ENCODE data around the gene CDC42BPA.
"Not testable (repeated sequence)": the region's sequence is repeated elsewhere in the genome, so short reads cannot be mapped to it uniquely, and the experiment has no call there.

The CDC42BPA gene

DNA sequence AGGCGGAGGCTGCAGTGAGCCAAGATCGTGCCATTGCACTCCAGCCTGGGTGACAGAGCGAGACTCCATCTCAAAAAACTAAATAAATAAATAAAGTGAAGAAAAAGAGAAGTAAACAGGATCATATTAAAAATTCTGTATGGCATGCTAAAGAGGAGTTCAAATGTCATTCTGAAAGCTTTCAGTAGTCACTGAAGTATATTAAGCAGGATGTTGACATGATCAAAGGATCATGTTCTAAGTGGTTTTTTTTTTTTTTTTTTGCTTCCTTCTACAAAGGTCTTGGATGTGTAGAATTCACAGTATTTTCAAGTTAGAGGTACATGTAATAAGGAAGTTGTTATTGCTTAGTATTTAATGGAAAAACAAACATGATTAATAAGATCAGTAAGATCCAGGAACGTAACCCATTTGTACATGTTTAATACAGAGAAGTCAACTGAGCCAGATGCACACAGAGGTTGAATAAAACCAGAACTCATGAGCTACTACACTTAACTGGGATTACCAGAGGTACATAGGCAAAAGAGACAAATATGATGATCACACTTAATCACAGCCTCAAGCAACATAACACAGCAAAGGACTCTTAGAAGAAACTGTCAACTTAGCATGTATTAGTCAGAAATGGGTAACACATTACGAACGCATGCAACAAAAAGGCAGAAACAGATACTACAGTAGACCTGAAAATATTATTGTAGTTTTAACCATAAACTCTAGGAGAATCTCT is 12.2 kb downstream of the CDC42BPA start:
- DNase-seq = no peak

DNA sequence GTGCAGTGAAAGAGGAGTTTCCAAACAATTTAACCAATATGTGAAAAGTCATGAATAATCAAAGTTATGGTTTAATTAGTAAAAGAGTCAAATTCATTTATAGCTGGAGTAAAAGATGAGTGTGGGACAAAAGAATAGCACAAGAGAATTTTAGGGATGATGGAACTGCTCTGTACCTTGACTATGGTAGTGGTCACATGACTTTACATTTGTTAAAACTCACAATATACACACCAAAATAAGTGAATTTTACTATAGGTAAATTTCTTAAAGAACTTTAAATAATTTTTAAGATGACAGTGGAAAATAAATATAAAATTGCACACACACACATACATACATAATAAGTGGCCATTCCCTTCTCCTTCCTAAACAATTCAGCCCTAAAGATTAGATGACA is 13.6 kb downstream of the CDC42BPA start:
- no peak for DNase-seq

DNA sequence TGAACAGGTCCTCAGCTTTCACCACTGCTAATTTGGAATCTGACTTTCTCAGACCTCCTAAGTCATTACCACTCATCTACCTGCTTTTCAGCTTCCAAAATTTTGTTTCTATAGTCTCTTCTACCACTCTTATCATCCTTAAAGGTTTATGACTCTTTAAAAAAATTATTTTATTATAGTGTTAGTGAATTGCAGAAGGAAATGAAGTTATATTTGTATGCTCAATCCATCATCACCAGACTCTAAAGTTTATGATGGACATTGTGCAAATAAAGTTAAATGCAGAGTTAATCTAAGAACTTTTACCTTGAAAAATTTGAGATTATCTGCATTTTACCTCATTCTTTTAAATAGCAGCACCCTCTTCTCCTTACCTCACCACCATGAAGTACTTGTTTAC is 14.6 kb downstream of the CDC42BPA start:
- DNase-seq = no peak

DNA sequence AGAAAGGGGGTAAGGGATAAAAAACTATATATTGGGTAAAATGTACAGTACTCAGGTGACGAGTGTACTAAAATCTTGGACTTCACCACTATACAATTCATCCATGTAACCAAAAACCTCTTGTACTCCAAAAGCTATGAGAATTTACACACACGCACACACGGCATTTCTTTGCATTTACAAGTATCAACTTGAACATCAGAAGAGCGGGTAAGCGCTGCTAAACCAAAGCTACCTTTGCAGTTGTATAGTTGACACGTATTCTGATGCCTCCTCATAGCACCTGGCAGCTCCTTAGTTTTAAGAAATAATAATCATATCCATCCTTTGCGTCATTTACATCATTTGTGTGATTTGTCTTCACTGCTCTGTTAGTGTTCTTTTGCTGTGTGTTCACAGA is 17.6 kb downstream of the CDC42BPA start:
- no peak for DNase-seq

DNA sequence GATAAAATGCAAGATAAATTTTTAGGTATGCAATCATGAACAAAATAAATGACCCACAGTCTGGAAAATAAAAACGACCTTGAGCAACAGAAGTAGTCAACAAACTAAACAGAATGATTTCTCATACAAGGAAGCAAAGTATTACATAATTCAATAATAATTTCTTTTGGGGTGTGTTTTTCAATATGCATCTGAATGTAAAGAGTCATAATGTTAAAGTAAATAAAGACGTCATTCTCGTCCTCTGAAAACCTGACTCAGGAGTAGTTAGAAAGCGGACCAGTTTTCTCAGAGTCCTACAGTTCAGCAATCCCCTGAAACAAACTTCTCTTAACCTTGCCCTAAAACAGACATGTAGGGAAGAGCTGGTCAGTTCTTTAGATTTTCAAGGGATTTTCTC is 18.6 kb downstream of the CDC42BPA start:
- no peak for DNase-seq

DNA sequence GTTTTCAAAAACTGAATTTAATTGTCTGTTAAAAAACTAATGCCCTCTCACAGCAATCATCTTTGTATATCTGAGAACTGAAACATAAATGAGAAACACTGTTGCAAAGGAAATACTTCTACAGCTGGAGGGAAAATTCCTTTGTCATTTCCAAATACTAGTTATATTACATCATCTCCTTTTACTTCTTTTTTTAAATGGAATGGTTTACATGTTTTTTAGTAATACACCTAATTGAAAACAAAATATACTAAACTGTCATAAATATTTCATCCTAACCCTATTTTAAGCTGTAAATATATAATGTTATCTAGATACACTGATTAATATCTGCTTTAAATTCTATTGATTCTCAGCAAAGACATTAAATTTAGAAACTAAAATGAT is 19.1 kb downstream of the CDC42BPA start:
- DNase-seq = no peak

DNA sequence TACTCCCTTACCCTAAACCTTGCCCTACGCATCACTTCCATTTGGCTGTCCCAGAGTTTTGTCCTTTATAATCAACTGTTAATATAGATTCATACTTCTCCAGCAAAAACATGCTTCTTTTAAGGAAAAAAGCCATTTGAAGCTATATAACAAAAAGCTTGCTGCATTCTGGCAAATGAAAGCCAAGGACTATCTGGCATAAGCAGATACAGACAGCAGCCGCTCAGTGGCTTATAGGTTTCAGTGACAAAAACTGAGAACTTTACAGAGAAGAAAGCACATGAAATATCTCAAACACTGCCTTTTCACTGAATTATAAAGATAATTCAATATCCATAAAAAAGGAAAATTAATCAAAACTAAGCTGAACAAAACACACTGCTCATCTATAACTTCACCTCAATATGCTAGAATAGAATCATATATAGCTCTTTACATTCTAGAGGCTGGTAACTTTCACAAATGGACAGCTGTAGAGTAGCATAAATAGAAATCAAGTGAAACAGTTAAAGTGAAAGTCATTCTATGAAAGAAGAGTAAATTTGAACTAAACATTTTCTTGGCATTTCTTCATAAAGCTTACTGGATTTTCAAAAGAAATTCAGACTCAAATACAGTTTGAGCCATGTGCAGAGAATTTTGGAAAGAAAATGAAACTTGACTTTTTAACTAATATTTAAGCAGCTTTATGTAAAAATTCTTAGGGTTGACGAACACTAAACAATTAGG is 19.6 kb downstream of the CDC42BPA start:
- DNase-seq = peak; percentile 55

DNA sequence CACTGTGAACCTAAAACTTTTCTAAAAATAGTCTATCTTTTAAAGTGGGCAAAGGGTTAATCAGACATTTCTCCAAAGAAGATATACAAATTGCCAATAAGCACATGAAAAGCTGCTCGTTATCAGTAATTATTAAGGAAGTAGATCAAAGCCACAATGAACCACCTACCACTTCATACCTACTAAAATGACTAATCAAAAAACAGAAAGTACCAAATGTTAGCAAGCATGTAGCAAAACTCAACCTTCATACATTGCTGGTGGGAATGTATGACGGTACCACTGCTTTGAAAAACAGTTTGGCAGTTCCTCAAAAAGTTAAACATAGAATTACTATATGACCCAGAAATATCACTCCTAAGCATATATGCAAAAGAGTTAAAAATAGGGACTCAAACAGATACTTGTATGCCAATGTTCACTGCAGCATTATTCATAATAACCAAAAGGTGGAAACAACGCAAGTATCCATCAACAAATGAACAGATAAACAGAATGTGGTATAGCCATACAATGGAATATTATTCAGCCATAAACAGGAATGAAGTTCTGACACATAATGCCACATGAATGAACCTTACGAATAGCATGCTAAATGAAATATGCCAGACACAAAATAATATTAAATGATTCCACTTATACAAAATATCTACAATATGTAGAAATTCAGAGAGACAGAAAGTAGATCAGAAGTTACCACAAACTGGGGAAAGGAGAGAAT is 21.1 kb downstream of the CDC42BPA start:
- DNase-seq = no peak

DNA sequence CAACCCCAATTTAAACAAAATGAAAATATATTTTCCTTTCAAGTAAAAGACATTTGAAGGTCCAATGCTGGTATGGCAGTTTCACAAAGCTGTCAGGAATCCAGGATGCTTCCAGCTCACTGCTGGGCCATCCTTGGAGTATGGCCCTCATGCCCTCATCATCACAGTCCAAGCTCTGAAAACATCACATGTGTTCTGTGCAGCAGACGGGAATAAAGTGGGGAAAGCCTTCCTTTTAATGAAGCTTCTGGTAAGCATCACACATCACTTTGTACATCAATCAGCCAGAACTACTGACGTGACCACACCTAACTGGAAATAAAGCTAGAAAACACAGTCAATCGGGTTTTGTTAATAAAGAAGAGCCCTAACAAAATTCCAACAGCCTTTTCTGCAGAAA is 22.7 kb downstream of the CDC42BPA start:
- DNase-seq = no peak

DNA sequence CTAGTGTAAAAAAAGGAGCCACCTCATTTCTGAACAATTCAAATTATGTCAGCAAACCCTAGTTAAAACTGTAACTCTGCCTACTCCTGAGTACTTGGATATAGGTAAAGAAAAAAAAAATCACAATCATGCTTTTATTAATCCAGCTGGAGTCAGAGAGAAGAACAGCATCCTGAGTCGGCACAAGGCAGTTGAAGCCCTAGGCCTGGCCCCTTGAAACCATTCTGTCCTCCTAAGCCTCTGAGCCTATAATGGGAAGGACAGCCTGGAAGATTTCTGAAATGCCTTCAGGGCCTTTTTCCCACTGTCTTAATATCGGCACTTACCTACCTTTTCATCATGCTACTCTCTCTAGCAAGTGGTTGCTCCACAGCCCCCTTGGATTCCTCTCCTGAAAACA is 32.5 kb downstream of the CDC42BPA start:
- no peak for DNase-seq

DNA sequence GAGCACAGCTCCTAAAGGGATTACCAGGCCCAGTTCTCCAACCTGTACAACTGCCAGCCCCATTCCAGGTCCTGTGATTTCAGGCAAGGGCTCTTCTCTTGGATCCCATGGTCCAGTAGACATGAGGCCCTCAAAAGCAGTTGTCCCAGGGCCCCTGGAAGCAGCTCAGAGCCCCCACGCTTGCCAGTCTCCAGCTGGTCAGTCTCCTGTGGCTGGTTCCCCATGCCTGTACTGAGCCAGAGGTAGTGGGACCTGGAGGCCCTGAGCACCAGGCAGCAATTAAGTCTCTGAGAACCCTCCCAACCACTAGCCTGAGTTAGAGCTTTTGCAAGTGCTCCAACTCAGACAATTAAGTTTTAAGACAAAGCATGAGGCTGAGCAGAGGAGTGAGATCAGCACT is 36.9 kb downstream of the CDC42BPA start:
- DNase-seq = no peak

DNA sequence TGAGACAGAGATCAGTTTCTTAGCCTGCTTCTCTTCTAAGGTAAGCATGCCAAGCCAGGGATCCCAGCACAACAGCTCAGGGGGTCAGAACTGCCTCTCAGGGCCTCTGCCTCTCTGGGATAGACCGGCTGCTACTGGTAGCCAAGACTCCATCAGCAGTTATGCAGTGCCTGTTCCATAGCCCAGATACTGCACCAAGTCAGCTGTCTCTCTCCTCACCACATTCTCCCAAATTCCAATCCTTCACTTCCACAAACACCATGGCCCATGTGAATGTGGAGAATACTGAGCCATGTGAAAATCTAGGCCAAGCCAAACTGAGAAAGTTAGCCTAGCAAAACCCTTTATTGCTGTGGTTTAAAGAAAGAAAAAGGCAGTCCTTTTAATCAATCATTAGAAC is 37.5 kb downstream of the CDC42BPA start:
- no peak for DNase-seq

DNA sequence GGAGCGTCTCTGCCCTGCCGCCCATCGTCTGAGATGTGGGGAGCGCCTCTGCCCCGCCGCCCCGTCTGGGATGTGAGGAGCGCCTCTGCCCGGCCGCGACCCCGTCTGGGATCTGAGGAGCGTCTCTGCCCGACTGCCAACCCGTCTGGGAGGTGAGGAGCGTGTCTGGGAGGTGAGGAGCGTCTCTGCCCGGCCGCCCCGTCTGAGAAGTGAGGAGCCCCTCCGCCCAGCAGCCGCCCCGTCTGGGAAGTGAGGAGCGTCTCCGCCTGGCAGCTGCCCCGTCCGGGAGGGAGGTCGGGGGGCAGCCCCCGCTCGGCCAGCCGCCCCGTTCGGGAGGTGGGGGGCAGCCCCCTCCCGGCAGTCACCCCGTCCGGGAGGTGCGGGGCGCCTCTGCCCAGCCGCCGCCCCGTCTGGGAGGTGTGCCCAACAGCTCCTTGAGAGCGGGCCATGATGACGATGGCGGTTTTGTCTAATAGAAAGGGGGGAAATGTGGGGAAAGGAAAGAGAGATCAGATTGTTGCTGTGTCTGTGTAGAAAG is 42.1 kb downstream of the CDC42BPA start:
- DNase-seq = not testable (repeated sequence)

DNA sequence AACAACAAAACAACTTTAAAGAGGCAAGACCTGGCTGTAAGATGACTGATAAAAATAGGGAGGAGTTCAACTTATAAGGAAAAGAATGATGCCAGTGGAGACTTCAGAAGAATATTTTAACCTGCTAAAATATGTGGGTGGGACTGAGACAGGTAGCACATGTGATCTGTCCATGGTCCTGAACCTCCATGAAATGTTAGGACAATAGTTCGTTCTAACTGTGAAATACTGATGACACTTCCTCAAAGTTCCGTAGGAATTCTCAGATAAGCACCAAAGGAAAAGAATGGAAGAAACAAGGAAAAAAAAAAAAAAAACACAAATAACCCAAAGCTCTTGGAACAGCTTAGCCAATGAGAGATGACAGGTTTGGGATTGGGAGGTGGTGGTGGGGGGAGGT is 44.7 kb downstream of the CDC42BPA start:
- DNase-seq = peak; percentile 55

DNA sequence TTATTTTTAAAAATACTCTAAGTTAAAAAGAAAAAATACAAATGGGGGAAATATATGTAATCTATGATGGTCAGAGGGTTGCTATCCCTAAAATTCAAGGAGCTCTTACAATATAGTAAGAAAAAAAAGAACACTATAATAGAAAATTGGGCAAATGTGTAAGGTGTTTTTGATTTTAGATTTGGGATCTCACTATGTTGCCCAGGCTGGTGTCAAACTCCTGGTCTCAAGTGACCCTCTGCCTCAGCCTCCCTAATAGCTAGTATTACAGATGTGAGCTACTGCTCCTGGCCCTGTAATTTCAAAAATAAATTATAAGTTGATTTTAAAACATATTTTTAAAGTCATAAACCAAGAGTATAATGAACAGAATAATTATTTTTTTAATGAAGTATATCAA is 45.9 kb downstream of the CDC42BPA start:
- no peak for DNase-seq

DNA sequence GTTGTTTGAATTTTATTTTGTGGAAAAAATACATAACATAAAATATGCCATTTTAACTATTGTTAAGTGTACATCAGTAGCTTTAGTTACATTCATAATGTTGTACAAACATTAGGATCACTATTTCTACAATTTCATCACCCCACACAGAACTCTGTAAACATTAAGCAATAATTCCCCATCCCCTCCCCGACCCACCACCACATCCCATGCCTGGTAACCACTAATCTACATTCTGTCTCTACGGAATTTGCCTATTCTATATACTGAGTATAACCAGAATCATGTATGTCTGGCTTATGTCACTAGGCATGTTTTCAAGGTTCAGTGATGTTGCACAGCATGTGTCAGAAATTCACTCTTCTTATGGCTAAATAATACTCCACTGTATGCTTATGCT is 47.7 kb downstream of the CDC42BPA start:
- DNase-seq = no peak

DNA sequence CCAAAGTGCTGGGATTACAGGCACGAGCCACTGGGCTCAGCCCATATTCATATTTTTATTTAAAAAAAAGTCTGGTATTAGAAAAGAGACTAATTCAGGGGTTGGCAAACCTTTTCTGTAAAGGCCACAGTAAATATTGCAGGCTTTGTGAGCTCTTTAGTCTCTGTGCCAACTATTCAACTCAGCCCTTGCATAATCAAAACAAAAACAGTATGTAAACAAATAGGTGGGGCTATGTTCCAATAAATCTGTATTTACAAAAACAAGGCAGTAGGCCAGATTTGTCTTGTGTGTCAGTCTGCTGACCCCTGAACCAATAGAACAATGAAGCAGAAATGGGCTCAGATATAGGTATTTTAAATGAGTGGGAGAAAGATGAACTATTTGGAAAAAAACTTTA is 49.3 kb downstream of the CDC42BPA start:
- DNase-seq = no peak

DNA sequence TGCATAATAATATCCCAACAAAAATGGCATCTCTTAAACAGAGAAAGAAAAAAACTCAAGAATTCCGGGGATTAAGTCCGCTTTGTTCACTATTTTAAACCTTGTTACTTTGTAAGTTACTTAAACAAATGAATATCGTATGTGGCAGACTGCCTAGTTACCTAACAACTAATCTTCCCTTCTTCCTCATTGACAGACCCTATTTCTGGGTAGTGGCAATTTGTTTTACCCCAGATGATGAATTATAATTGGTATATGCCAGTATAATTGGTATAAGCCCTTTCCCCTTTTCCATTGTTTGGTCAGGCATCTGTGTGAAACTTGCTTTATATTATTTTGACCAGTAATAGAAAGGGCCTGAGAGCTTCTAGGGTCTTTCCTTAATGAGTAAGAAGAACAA is 52.4 kb downstream of the CDC42BPA start:
- no peak for DNase-seq

DNA sequence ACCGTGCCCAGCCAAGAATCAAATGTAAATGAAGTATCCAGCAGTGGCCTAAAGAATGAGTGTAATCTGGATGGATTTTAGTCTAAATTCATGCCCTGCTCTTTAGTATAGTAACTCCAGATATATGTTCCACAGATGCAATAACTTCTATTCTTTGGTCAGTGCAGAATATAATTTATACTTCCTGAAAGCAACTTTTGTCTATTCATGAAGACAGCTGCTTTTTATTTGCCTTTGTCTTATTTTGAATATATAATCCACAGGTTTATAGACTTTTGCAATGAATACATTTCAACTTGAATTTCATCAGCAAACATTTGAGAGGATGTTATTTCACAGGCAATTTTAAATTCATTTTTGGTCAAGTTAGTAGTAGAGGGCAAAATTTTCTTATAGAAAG is 54.4 kb downstream of the CDC42BPA start:
- no peak for DNase-seq

DNA sequence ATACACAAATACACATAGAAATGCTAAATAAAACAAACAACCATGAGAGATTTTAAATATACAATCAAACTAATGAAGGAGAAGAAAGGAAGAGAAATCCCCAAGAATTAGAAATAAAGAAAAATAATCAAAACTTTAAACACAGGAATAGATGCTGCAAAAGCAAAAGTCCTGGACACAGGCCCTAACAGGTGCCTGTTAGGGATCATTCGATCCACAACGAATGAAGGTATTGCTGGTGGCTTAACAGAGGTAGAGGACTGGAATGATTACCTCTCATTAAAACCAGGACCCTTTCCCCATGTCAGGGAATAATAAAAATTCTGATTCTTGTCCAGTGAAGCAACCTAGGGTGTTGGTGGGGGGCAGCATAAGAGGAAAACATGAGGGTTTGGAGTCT is 56.8 kb downstream of the CDC42BPA start:
- no peak for DNase-seq

DNA sequence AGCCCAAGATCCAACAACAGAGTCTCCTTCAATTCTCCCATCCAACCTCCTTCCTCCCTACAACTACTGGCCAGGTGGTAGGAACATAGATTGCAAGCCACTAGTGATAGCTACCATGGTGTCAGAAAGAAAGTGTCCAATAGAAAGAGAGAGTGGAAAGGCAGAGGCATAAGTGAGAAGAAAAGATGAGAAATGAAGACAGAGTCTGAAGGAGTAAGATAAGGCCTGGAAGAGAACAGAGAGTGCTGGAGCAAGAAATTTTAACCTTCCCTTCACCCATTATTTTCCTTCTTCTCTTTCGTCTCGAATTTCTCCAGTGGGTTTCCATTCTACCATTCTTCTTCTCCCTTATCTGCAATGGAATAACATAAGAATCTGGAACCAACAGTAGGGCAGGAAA is 57.9 kb downstream of the CDC42BPA start:
- DNase-seq = peak; percentile 73

DNA sequence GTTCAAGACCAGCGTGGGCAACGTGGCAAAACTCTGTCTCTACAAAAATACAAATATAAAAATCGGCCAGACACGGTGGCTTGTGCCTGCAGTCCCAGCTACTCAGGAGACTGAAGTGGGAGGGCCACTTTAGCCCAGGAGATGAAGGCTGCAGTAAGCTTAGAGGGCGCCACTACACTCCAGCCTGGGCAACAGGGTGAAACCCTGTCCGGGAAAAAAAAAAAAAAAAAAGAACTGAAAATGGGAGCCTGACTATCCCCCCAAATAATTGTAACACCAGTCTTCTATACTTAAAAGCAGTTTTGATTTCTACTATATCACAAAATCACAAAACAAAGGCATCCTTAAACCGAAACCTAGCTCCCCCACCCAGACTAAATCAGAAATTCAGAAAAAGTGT is 60.3 kb downstream of the CDC42BPA start:
- no peak for DNase-seq

DNA sequence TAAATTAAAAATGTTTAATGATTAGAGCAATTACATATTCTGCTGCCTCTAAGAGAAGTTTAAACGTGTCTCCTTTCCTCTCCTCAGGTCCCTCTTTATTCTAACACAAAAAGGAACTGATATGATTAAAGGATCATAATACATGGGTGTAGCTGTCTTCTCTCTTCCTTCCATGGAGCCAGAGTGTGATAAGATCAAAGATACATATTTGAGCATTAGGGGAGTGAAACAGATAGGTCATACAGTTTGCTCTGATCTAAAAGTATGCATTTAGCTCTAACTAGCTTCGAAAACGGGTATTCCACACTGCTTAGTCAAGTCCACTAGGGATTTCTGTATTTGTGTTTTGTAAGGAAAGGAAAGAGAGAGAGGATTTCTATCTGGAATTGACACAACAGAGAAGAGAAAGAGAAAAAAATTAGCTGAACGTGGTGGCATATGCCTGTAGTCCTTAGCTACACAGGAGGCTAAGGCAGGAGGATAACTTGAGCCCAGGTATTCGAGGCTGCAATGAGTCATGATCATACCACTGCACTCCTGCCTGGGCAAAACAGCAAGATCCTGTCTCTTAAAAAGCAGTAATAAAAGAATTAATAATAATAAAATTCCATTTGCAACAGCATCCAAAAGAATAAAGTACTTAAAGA is 63.1 kb downstream of the CDC42BPA start:
- DNase-seq = no peak

Data from hematopoietic multipotent progenitor cell treated with erythropoietin and hydrocortisone succinate and interleukin-3 and kit ligand, for 4 days (in vitro differentiated cells).